MCF 10A (cell line): Measurements from ENCODE around the gene EPB42. TPM values are rescaled to one million over a fixed set of nuclear protein-coding genes. Genes with fewer than 3 reads are reported as not detected.

ENCODE experiments used
- BruUV-seq: library from RNA; stranded (reverse); fragments of 400-500 nt; replicated peaks from 2 replicates; lab custom pipeline; 2021; lab: Mats Ljungman, UMichigan
- CTCF ChIA-PET: fragments of 300-600 bp; sonication (Branson Sonifier 250); formaldehyde crosslinking; extraction: SDS; loops from one replicate; lab custom pipeline; 2021; ENCODE audit warnings: antibody characterized with exemption, inconsistent platforms; lab: Yijun Ruan, JAX
- POLR2A ChIA-PET: fragments of 300-600, 350-650 bp; sonication (Branson Sonifier 250); formaldehyde crosslinking; extraction: SDS; loops from one replicate; lab custom pipeline; 2020; ENCODE audit warnings: antibody characterized with exemption, inconsistent platforms; lab: Yijun Ruan, JAX
- DNase-seq: peaks from one replicate; pipeline ENCODE4 v3.0.0-alpha.2; 2018; ENCODE audit not compliant: unreplicated experiment
- H3K27ac Mint-ChIP-seq: one replicate; pipeline ENCODE4 v1.8.0; 2022; ENCODE audit warnings: mild to moderate bottlenecking, low read depth, mixed read lengths; ENCODE audit not compliant: unreplicated experiment
- H3K27me3 Mint-ChIP-seq: one replicate; pipeline ENCODE4 v1.8.0; 2022; ENCODE audit warnings: mixed read lengths; ENCODE audit not compliant: insufficient read depth, unreplicated experiment
- H3K36me3 Mint-ChIP-seq: one replicate; pipeline ENCODE4 v1.8.0; 2022; ENCODE audit warnings: mild to moderate bottlenecking, moderate library complexity, mixed read lengths; ENCODE audit not compliant: insufficient read depth, unreplicated experiment
- H3K4me1 Mint-ChIP-seq: one replicate; pipeline ENCODE4 v1.8.0; 2022; ENCODE audit warnings: mixed read lengths; ENCODE audit not compliant: insufficient read depth, unreplicated experiment
- H3K4me3 Mint-ChIP-seq: one replicate; pipeline ENCODE4 v1.8.0; 2022; ENCODE audit warnings: mild to moderate bottlenecking, moderate library complexity, mixed read lengths; ENCODE audit not compliant: unreplicated experiment
- H3K9me3 Mint-ChIP-seq: one replicate; pipeline ENCODE4 v1.8.0; 2022; ENCODE audit warnings: mixed read lengths; ENCODE audit not compliant: unreplicated experiment
- CTCF ChIP-seq: fragments of 200-600 bp; IDR thresholded peaks from one replicate; pipeline ENCODE4 v1.8.0; 2022; ENCODE audit warnings: antibody characterized with exemption, mild to moderate bottlenecking; ENCODE audit not compliant: unreplicated experiment
- intact Hi-C: fragments of 100-400 bp; cut with micrococcal nuclease; formaldehyde crosslinking; loops from 2 replicates; pipeline ENCODE4 v1.14.1; 2022
- total RNA-seq: library from RNA; stranded (reverse); gene quantifications from 2 replicates; pipeline ENCODE4 v1.2.3, GENCODE V29; 2022

Gene EPB42
- total RNA-seq, 1 experiment from 2014 or later, result not detected

GRCh38 chr15:43208052-43209002 is 12.5 kb downstream of the EPB42 start:
- CTCF ChIA-PET, result interaction anchor here (0.7 to 1.0 kb wide), 3 partner anchors 11 to 77 kb away, joined by 3 to 6 read pairs (median 3); no protein-coding TSS in a partner anchor
- H3K27ac Mint-ChIP-seq, result no peak overlapping the region
- no peak for TF ChIP-seq CTCF
- peaks cover 11% of the 10 kb centered on the region for H3K4me1 Mint-ChIP-seq
- H3K36me3 Mint-ChIP-seq, result peaks cover 4% of the 10 kb centered on the region
- no peaks in the 10 kb centered on the region for H3K9me3 Mint-ChIP-seq
- intact Hi-C loops, result loop anchor here (1.0 kb wide), 1 partner anchor 77 kb away; no protein-coding TSS in a partner anchor
- H3K4me3 Mint-ChIP-seq, result no peak overlapping the region
- DNase-seq, result no peak
- H3K27me3 Mint-ChIP-seq, result no peaks in the 10 kb centered on the region
- BruUV-seq, result no TSS peak
- POLR2A ChIA-PET, result no interaction called here

- intact Hi-C loops, result no loop called here
- Mint-ChIP-seq H3K4me1 (peaks cover 11% of the 10 kb centered on the region), H3K4me3 (no peak overlapping the region), H3K27me3 (no peaks in the 10 kb centered on the region), H3K9me3 (no peaks in the 10 kb centered on the region), H3K36me3 (peaks cover 4% of the 10 kb centered on the region), H3K27ac (no peak overlapping the region)
- ChIA-PET POLR2A (no interaction called here), CTCF (interaction anchor here (0.6 to 1.0 kb wide), 3 partner anchors 18 to 1777 kb away, joined by 3 to 4 read pairs (median 3); no protein-coding TSS in a partner anchor)
- no peak for TF ChIP-seq CTCF
- DNase-seq, result no peak
- no TSS peak for BruUV-seq
Observed at GRCh38 chr15:43207024-43207423, 13.8 kb downstream of the EPB42 start.

GRCh38 chr15:43206054-43206453 is 14.8 kb downstream of the EPB42 start:
- Mint-ChIP-seq H3K4me1 (peaks cover 11% of the 10 kb centered on the region), H3K27ac (no peak overlapping the region), H3K36me3 (peaks cover 4% of the 10 kb centered on the region), H3K27me3 (no peaks in the 10 kb centered on the region), H3K9me3 (no peaks in the 10 kb centered on the region), H3K4me3 (no peak overlapping the region)
- ChIA-PET CTCF (interaction anchor here (0.7 to 3.8 kb wide), 4 partner anchors 12 to 246 kb away, joined by 4 to 52 read pairs (median 5); no protein-coding TSS in a partner anchor), POLR2A (no interaction called here)
- BruUV-seq, result no TSS peak
- no peak for DNase-seq
- no peak for TF ChIP-seq CTCF
- intact Hi-C loops, result no loop called here
